ENCODE results near the gene FPR3. TPM values are rescaled to one million over a fixed set of nuclear protein-coding genes. Genes with fewer than 3 reads are reported as not detected.
"Not testable (repeated sequence)": the region's sequence is repeated elsewhere in the genome, so short reads cannot be mapped to it uniquely, and the experiment has no call there.

Gene FPR3
- total and polyA plus RNA-seq, 5 donors from 2014 or later, result not detected

GRCh38 chr19:51776561-51776960 is 18.4 kb upstream of the FPR3 start:
- not testable (repeated sequence) for DNase-seq; H3K27me3 ChIP-seq (ENCODE audit: control insufficient read depth, insufficient read depth, low read length); H3K36me3 Mint-ChIP-seq; H3K4me3 Mint-ChIP-seq; H3K9me3 Mint-ChIP-seq; H3K4me1 Mint-ChIP-seq; H3K27ac ChIP-seq (ENCODE audit: insufficient read depth, low read length, poor library complexity, severe bottlenecking); H3K4me3 ChIP-seq (ENCODE audit: low read depth, low read length); H3K9me3 ChIP-seq (ENCODE audit: control insufficient read depth in 2 of 2, low read length in 2 of 2); H3K36me3 ChIP-seq (ENCODE audit: control insufficient read depth, insufficient read depth, low read length); H3K27ac Mint-ChIP-seq; H3K4me1 ChIP-seq (ENCODE audit: control insufficient read depth, insufficient read depth, low read length, poor library complexity, severe bottlenecking); ATAC-seq (ENCODE audit: low read depth in 2 of 2)
- peaks cover 10% of the 10 kb centered on the region for H3K27me3 Mint-ChIP-seq

DNA sequence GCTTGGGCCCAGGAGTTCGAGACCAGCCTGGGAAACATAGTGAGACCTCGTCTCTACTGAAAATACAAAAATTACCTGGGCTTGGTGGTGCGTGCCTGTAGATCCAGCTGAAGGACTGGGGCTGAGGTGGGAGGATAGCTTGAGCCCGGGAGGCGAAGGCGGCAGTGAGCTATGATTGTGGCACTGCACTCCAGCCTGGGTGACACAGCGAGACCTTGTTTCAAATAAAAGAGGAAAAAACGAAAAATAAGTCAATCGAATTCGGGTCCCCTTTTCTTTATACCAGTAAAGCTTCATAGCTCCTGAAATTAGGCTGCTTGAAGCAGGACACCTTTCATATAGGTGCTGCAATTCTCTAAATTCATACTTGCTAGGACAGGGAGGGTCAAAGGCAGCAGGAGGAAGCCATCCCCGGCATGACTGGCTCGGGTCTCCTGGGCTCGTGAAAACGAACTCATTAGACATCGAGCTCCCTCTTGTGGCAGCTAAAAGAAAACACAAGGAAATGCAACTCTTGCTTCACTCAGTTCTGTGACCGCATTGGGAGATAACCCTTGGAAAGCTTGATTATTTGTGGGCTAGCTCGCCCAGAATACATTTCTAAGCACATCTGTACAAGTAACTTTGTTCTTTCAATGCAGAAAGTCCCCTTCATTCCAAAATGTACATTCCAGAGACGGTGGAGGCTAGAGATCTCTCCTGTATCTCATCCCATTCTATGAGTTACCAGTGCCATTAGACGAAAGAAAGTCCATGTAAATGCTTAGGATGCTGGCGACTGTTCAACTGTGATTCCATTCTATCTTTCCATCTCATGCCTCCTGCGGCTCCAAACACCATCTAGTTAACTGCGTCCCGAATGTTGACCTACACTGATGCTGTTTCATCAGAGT is 17.1 kb upstream of the FPR3 start:
- H3K36me3 ChIP-seq (ENCODE audit: control insufficient read depth, insufficient read depth, low read length), result no peaks in the 10 kb centered on the region
- DNase-seq (peak in 2 of 3 donors; percentile 34 to 65), ATAC-seq (ENCODE audit: low read depth in 2 of 2) (no peak)
- Mint-ChIP-seq H3K27ac (no peak overlapping the region), H3K9me3 (peaks cover 0 to 5% (median 4%) of the 10 kb centered on the region in 7 donors), H3K4me1 (peaks cover 0 to 4% (median 0%) of the 10 kb centered on the region in 4 donors), H3K36me3 (no peaks in the 10 kb centered on the region), H3K4me3 (peak overlapping the region in 1 of 4 donors; percentile 43), H3K27me3 (peaks cover 10% of the 10 kb centered on the region)
- H3K27ac ChIP-seq (ENCODE audit: insufficient read depth, low read length, poor library complexity, severe bottlenecking), result no peak overlapping the region
- peaks cover 3% of the 10 kb centered on the region for H3K27me3 ChIP-seq (ENCODE audit: control insufficient read depth, insufficient read depth, low read length)
- H3K4me3 ChIP-seq (ENCODE audit: low read depth, low read length), result no peak overlapping the region
- peaks cover 3% of the 10 kb centered on the region for H3K4me1 ChIP-seq (ENCODE audit: control insufficient read depth, insufficient read depth, low read length, poor library complexity, severe bottlenecking)
- H3K9me3 ChIP-seq (ENCODE audit: control insufficient read depth in 2 of 2, low read length in 2 of 2), result no peaks in the 10 kb centered on the region

- no peak overlapping the region for H3K27ac ChIP-seq (ENCODE audit: insufficient read depth, low read length, poor library complexity, severe bottlenecking)
- peaks cover 3% of the 10 kb centered on the region for H3K4me1 ChIP-seq (ENCODE audit: control insufficient read depth, insufficient read depth, low read length, poor library complexity, severe bottlenecking)
- H3K4me3 ChIP-seq (ENCODE audit: low read depth, low read length), result no peak overlapping the region
- Mint-ChIP-seq H3K36me3 (no peaks in the 10 kb centered on the region), H3K4me1 (peaks cover 0 to 4% (median 0%) of the 10 kb centered on the region in 4 donors), H3K27me3 (peaks cover 5% of the 10 kb centered on the region), H3K4me3 (no peak overlapping the region), H3K27ac (no peak overlapping the region), H3K9me3 (peaks cover 0 to 5% (median 2%) of the 10 kb centered on the region in 7 donors)
- no peak for DNase-seq
- no peaks in the 10 kb centered on the region for H3K36me3 ChIP-seq (ENCODE audit: control insufficient read depth, insufficient read depth, low read length)
- no peak for ATAC-seq (ENCODE audit: low read depth in 2 of 2)
- no peaks in the 10 kb centered on the region for H3K9me3 ChIP-seq (ENCODE audit: control insufficient read depth in 2 of 2, low read length in 2 of 2)
- H3K27me3 ChIP-seq (ENCODE audit: control insufficient read depth, insufficient read depth, low read length), result peaks cover 3% of the 10 kb centered on the region
These were observed 15.8 kb upstream of the FPR3 start for GRCh38 chr19:51779181-51779580.

GRCh38 chr19:51779703-51780102 is 15.3 kb upstream of the FPR3 start:
- ATAC-seq (ENCODE audit: low read depth in 2 of 2) (no peak), DNase-seq (no peak)
- Mint-ChIP-seq H3K4me3 (no peak overlapping the region), H3K27ac (no peak overlapping the region), H3K4me1 (peaks cover 0 to 4% (median 0%) of the 10 kb centered on the region in 4 donors), H3K9me3 (peaks cover 0 to 5% (median 0%) of the 10 kb centered on the region in 7 donors), H3K27me3 (peaks cover 5% of the 10 kb centered on the region), H3K36me3 (no peaks in the 10 kb centered on the region)
- Histone ChIP-seq H3K36me3 (ENCODE audit: control insufficient read depth, insufficient read depth, low read length) (no peaks in the 10 kb centered on the region), H3K27ac (ENCODE audit: insufficient read depth, low read length, poor library complexity, severe bottlenecking) (no peak overlapping the region), H3K4me1 (ENCODE audit: control insufficient read depth, insufficient read depth, low read length, poor library complexity, severe bottlenecking) (peaks cover 3% of the 10 kb centered on the region), H3K4me3 (ENCODE audit: low read depth, low read length) (no peak overlapping the region), H3K27me3 (ENCODE audit: control insufficient read depth, insufficient read depth, low read length) (peaks cover 3% of the 10 kb centered on the region), H3K9me3 (ENCODE audit: control insufficient read depth in 2 of 2, low read length in 2 of 2) (no peaks in the 10 kb centered on the region)

DNA sequence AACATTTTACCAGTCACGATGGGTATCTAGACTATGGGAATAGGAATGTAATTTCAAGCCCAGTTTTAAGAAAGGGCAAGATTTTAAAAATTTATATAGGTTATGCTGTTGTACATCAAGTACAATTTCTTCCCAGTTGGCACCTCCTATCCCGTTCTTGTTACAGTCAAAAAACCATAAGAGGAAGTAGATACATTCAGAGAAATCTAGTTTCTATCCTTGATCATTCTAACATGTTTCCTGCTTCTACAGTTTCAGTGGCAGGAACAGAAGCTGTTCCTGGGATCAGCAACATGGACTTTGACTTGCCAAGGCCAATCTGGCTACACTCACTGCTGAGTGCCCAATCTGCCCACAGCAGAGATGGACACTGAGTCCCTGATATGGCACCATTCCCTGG is 14.7 kb upstream of the FPR3 start:
- Histone ChIP-seq H3K4me1 (ENCODE audit: control insufficient read depth, insufficient read depth, low read length, poor library complexity, severe bottlenecking) (peaks cover 3% of the 10 kb centered on the region), H3K27ac (ENCODE audit: insufficient read depth, low read length, poor library complexity, severe bottlenecking) (no peak overlapping the region)
- ATAC-seq (ENCODE audit: low read depth in 2 of 2), result no peak

GRCh38 chr19:51781999-51782398 is 13.0 kb upstream of the FPR3 start:
- Histone ChIP-seq H3K9me3 (ENCODE audit: control insufficient read depth in 2 of 2, low read length in 2 of 2) (no peaks in the 10 kb centered on the region), H3K4me3 (ENCODE audit: low read depth, low read length) (no peak overlapping the region), H3K4me1 (ENCODE audit: control insufficient read depth, insufficient read depth, low read length, poor library complexity, severe bottlenecking) (peaks cover 3% of the 10 kb centered on the region), H3K36me3 (ENCODE audit: control insufficient read depth, insufficient read depth, low read length) (no peaks in the 10 kb centered on the region), H3K27me3 (ENCODE audit: control insufficient read depth, insufficient read depth, low read length) (peaks cover 3% of the 10 kb centered on the region), H3K27ac (ENCODE audit: insufficient read depth, low read length, poor library complexity, severe bottlenecking) (no peak overlapping the region)
- peaks cover 5% of the 10 kb centered on the region for H3K27me3 Mint-ChIP-seq
- H3K27ac Mint-ChIP-seq, result no peak overlapping the region
- H3K4me3 Mint-ChIP-seq, result no peak overlapping the region
- peaks cover 0 to 2% (median 0%) of the 10 kb centered on the region in 7 donors for H3K9me3 Mint-ChIP-seq
- DNase-seq (no peak), ATAC-seq (ENCODE audit: low read depth in 2 of 2) (no peak)
- H3K36me3 Mint-ChIP-seq, result no peaks in the 10 kb centered on the region
- H3K4me1 Mint-ChIP-seq, result peaks cover 0 to 4% (median 0%) of the 10 kb centered on the region in 4 donors

More for the DNA sequence above, 14.7 kb upstream of the FPR3 start:
- no peak overlapping the region for H3K4me3 Mint-ChIP-seq
- peaks cover 3% of the 10 kb centered on the region for H3K27me3 ChIP-seq (ENCODE audit: control insufficient read depth, insufficient read depth, low read length)
- H3K4me1 Mint-ChIP-seq, result peaks cover 0 to 4% (median 0%) of the 10 kb centered on the region in 4 donors
- no peak overlapping the region for H3K4me3 ChIP-seq (ENCODE audit: low read depth, low read length)
- no peaks in the 10 kb centered on the region for H3K36me3 ChIP-seq (ENCODE audit: control insufficient read depth, insufficient read depth, low read length)
- no peaks in the 10 kb centered on the region for H3K9me3 ChIP-seq (ENCODE audit: control insufficient read depth in 2 of 2, low read length in 2 of 2)
- H3K9me3 Mint-ChIP-seq, result peaks cover 0 to 2% (median 0%) of the 10 kb centered on the region in 7 donors
- peaks cover 5% of the 10 kb centered on the region for H3K27me3 Mint-ChIP-seq
- no peaks in the 10 kb centered on the region for H3K36me3 Mint-ChIP-seq
- H3K27ac Mint-ChIP-seq, result no peak overlapping the region
- DNase-seq, result no peak

- Histone ChIP-seq H3K4me1 (ENCODE audit: control insufficient read depth, insufficient read depth, low read length, poor library complexity, severe bottlenecking) (no peaks in the 10 kb centered on the region), H3K27me3 (ENCODE audit: control insufficient read depth, insufficient read depth, low read length) (peaks cover 3% of the 10 kb centered on the region), H3K36me3 (ENCODE audit: control insufficient read depth, insufficient read depth, low read length) (no peaks in the 10 kb centered on the region), H3K4me3 (ENCODE audit: low read depth, low read length) (no peak overlapping the region), H3K27ac (ENCODE audit: insufficient read depth, low read length, poor library complexity, severe bottlenecking) (no peak overlapping the region), H3K9me3 (ENCODE audit: control insufficient read depth in 2 of 2, low read length in 2 of 2) (peaks cover 0 to 5% of the 10 kb centered on the region in 2 experiments)
- ATAC-seq (ENCODE audit: low read depth in 2 of 2) (no peak), DNase-seq (no peak)
- H3K27ac Mint-ChIP-seq, result no peak overlapping the region
- peaks cover 0 to 4% (median 3%) of the 10 kb centered on the region in 7 donors for H3K9me3 Mint-ChIP-seq
- peaks cover 0 to 3% (median 0%) of the 10 kb centered on the region in 4 donors for H3K4me1 Mint-ChIP-seq
- no peak overlapping the region for H3K4me3 Mint-ChIP-seq
- no peaks in the 10 kb centered on the region for H3K27me3 Mint-ChIP-seq
- H3K36me3 Mint-ChIP-seq, result no peaks in the 10 kb centered on the region
These were observed 11.6 kb upstream of the FPR3 start for GRCh38 chr19:51783372-51783771.

All from CD4-positive, CD25-positive, alpha-beta regulatory T cell (primary cell).